ENCODE data around the gene RPAIN. TPM values are rescaled to one million over a fixed set of nuclear protein-coding genes. Genes with fewer than 3 reads are reported as not detected.

Gene RPAIN
- total and polyA plus RNA-seq, 2 experiments from 2014 or later: 69.7 to 115 TPM

DNA sequence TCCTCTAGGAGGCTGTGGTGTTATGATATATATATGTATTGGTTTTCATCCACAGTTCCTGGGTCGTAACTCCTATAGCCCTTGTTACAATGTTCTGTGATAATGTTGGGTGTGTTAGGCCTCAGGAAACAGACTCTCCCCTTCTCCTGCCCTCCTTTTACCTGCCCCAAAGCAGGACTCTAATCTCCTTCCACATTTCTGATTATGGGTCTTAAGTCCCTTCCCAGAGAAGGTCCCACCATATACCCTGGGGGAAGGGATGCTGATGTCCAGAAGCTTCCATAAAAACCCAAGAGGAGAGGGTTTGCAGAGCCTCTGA, 19.4 kb downstream of the RPAIN start:
- Histone ChIP-seq H3K4me1 (ENCODE audit: insufficient read depth) (peaks cover 7% of the 10 kb centered on the region; the same call in 1 of the 2 replicates), H3K4me2 (peak overlapping the region; percentile 77), H3K27me3 (ENCODE audit: insufficient read depth) (no peaks in the 10 kb centered on the region), H3K9me2 (ENCODE audit: insufficient read depth) (no peaks in the 10 kb centered on the region), H3K27ac (ENCODE audit: low read depth) (peak overlapping the region; percentile 80), H4K20me1 (replicated peaks; ENCODE audit: insufficient read depth) (peaks cover 25% of the 10 kb centered on the region), H2AFZ (0 out of 2 replicates have a peak overlapping the region, but pooled peaks have one; percentile 65), H3K79me2 (replicated peaks; ENCODE audit: insufficient read depth) (peaks cover 41% of the 10 kb centered on the region), H3K4me3 (peak overlapping the region; percentile 71), H3F3A (replicated peaks; ENCODE audit: low read depth) (peaks cover 27% of the 10 kb centered on the region; the same call in 1 of the 2 replicates), H3K36me3 (ENCODE audit: insufficient read depth) (peaks cover 34% of the 10 kb centered on the region)
- no peaks in the 10 kb centered on the region; the same call in 2 of the 3 replicates for H3K9me3 Mint-ChIP-seq
- TF ChIP-seq, protein P1, sequence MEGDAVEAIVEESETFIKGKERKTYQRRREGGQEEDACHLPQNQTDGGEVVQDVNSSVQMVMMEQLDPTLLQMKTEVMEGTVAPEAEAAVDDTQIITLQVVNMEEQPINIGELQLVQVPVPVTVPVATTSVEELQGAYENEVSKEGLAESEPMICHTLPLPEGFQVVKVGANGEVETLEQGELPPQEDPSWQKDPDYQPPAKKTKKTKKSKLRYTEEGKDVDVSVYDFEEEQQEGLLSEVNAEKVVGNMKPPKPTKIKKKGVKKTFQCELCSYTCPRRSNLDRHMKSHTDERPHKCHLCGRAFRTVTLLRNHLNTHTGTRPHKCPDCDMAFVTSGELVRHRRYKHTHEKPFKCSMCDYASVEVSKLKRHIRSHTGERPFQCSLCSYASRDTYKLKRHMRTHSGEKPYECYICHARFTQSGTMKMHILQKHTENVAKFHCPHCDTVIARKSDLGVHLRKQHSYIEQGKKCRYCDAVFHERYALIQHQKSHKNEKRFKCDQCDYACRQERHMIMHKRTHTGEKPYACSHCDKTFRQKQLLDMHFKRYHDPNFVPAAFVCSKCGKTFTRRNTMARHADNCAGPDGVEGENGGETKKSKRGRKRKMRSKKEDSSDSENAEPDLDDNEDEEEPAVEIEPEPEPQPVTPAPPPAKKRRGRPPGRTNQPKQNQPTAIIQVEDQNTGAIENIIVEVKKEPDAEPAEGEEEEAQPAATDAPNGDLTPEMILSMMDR (conservative IDR thresholded peaks at IDR 0.05; ENCODE audit: low read depth in 2 of 2): peak in 1 of 2 experiments; percentile 25; a peak in 2 of 4 replicates
- TF ChIP-seq, protein P2, sequence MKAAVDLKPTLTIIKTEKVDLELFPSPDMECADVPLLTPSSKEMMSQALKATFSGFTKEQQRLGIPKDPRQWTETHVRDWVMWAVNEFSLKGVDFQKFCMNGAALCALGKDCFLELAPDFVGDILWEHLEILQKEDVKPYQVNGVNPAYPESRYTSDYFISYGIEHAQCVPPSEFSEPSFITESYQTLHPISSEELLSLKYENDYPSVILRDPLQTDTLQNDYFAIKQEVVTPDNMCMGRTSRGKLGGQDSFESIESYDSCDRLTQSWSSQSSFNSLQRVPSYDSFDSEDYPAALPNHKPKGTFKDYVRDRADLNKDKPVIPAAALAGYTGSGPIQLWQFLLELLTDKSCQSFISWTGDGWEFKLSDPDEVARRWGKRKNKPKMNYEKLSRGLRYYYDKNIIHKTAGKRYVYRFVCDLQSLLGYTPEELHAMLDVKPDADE (IDR thresholded peaks at IDR 0.05): no peak
- DNase-seq (ENCODE audit: low spot score) (no peak), ATAC-seq (peak; percentile 23)
- peak overlapping the region; percentile 92 for H3K4me3 Mint-ChIP-seq
- peak overlapping the region; percentile 83; the same call in 1 of the 2 replicates for H3K27ac Mint-ChIP-seq
- H3K36me3 Mint-ChIP-seq (ENCODE audit: low read depth): peaks cover 60% of the 10 kb centered on the region
- peaks cover 6% of the 10 kb centered on the region for H3K27me3 Mint-ChIP-seq (ENCODE audit: insufficient read depth, low read depth, poor library complexity)
- peaks cover 24% of the 10 kb centered on the region for H3K4me1 Mint-ChIP-seq

DNA sequence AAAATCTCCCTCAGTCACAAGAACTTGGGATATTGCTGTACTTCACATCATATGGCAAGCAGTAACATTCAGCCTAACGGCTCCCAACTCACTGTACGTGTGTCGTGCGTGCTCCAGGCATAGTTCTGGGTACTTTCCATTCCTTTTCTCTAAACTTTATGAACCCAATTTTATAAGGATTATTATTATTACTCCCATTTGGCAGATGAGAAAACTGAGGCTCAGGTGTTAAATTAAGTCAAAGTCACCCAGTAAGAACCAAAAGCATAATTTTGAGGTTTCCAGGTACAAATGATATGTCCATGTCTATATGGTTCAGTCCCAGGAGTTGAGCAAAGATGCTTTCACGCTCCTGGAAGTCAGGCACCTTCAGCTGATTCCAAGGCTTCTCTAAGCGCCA, 23.7 kb downstream of the RPAIN start:
- H3K27me3 ChIP-seq (ENCODE audit: insufficient read depth): no peaks in the 10 kb centered on the region
- no peak for ATAC-seq
- Mint-ChIP-seq H3K27me3 (ENCODE audit: insufficient read depth, low read depth, poor library complexity) (peaks cover 1% of the 10 kb centered on the region), H3K4me1 (peaks cover 9% of the 10 kb centered on the region; the same call in 2 of the 3 replicates), H3K4me3 (no peak overlapping the region), H3K9me3 (no peaks in the 10 kb centered on the region; the same call in 2 of the 3 replicates), H3K36me3 (ENCODE audit: low read depth) (peaks cover 61% of the 10 kb centered on the region), H3K27ac (no peak overlapping the region)
- H2AFZ ChIP-seq: no peak overlapping the region
- H4K20me1 ChIP-seq (replicated peaks; ENCODE audit: insufficient read depth): peaks cover 21% of the 10 kb centered on the region
- H3K4me2 ChIP-seq: no peak overlapping the region
- peaks cover 7% of the 10 kb centered on the region; the same call in 1 of the 2 replicates for H3K4me1 ChIP-seq (ENCODE audit: insufficient read depth)
- H3K27ac ChIP-seq (ENCODE audit: low read depth): no peak overlapping the region
- no peak overlapping the region for H3K4me3 ChIP-seq
- DNase-seq (ENCODE audit: low spot score): no peak
- H3K79me2 ChIP-seq (replicated peaks; ENCODE audit: insufficient read depth): peaks cover 10% of the 10 kb centered on the region
- H3K9me2 ChIP-seq (ENCODE audit: insufficient read depth): no peaks in the 10 kb centered on the region
- H3F3A ChIP-seq (replicated peaks; ENCODE audit: low read depth): peaks cover 19% of the 10 kb centered on the region; the same call in 1 of the 2 replicates
- peaks cover 35% of the 10 kb centered on the region for H3K36me3 ChIP-seq (ENCODE audit: insufficient read depth)
- TF ChIP-seq ZNF331 (CRISPR knock-in tag; IDR thresholded peaks at IDR 0.05; ENCODE audit: low read depth) (no peak), ZNF114 (CRISPR knock-in tag; IDR thresholded peaks at IDR 0.05) (no peak), POLR2AphosphoS5 (IDR thresholded peaks at IDR 0.05; ENCODE audit: low read depth) (no peak), JUNB (IDR thresholded peaks at IDR 0.05; ENCODE audit: unreplicated experiment) (no peak), STAT1 (IDR thresholded peaks at IDR 0.05; ENCODE audit: unreplicated experiment) (no peak), EZH2phosphoT487 (IDR thresholded peaks at IDR 0.05; ENCODE audit: unreplicated experiment) (no peak), EZH2 (IDR thresholded peaks at IDR 0.05; ENCODE audit: low read depth, unreplicated experiment) (no peak), CREB1 (CRISPR knock-in tag; IDR thresholded peaks at IDR 0.05; ENCODE audit: low read depth) (no peak)
- TF ChIP-seq, protein P2 (IDR thresholded peaks at IDR 0.05): no peak
- TF ChIP-seq, protein P3, sequence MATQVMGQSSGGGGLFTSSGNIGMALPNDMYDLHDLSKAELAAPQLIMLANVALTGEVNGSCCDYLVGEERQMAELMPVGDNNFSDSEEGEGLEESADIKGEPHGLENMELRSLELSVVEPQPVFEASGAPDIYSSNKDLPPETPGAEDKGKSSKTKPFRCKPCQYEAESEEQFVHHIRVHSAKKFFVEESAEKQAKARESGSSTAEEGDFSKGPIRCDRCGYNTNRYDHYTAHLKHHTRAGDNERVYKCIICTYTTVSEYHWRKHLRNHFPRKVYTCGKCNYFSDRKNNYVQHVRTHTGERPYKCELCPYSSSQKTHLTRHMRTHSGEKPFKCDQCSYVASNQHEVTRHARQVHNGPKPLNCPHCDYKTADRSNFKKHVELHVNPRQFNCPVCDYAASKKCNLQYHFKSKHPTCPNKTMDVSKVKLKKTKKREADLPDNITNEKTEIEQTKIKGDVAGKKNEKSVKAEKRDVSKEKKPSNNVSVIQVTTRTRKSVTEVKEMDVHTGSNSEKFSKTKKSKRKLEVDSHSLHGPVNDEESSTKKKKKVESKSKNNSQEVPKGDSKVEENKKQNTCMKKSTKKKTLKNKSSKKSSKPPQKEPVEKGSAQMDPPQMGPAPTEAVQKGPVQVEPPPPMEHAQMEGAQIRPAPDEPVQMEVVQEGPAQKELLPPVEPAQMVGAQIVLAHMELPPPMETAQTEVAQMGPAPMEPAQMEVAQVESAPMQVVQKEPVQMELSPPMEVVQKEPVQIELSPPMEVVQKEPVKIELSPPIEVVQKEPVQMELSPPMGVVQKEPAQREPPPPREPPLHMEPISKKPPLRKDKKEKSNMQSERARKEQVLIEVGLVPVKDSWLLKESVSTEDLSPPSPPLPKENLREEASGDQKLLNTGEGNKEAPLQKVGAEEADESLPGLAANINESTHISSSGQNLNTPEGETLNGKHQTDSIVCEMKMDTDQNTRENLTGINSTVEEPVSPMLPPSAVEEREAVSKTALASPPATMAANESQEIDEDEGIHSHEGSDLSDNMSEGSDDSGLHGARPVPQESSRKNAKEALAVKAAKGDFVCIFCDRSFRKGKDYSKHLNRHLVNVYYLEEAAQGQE (IDR thresholded peaks at IDR 0.05; ENCODE audit: unreplicated experiment): no peak
